DMS79 (cell line): ENCODE results near the gene SLC30A1.

Experiments
- DNase-seq: peaks from one replicate; lab custom pipeline; 2025; lab: John Stamatoyannopoulos, UW

Gene SLC30A1

DNA sequence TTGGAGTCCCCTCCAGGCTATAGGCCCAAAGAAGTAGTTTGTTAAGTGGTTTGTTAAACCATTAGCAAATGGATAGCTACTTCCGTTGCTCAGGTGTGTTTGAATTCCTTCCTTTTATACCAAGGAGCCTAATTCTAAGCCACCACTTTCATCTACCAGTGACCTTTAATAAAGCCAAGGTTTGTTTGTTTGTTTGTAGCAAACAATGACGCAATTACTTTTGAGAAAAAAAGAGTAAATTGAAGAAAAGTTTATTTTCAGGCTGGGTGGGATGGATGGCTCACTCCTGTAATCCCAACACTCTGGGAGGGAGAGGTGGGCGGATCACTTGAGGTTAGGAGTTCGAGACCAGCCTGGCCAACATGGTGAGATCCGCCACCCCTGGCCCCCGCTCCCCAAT is 56.2 kb downstream of the SLC30A1 start:
- no peak for DNase-seq
